Activated CD4-positive, alpha-beta T cell treated with anti-CD3 and anti-CD28 coated beads for 36 hours (primary cell): Measurements from ENCODE around the gene SLC17A5. TPM values are rescaled to one million over a fixed set of nuclear protein-coding genes. Genes with fewer than 3 reads are reported as not detected.
A peak's percentile ranks its signal among the peaks of the same experiment; 100 is the strongest.

Source experiments
- ATAC-seq: fragments of 200-7000 bp; cut with Tn5 transposase; one replicate; pipeline ENCODE4 v1.10.0; 2021; ENCODE audit warnings: mild to moderate bottlenecking, moderate library complexity
- CTCF ChIA-PET: fragments of 350-600 bp; sonication (Branson Sonifier 250); formaldehyde crosslinking; loops from one replicate; lab custom pipeline; 2021; ENCODE audit warnings: antibody characterized with exemption; lab: Charles Lee
- POLR2A ChIA-PET: fragments of 350-600 bp; sonication (Branson Sonifier 250); formaldehyde crosslinking; loops from one replicate; lab custom pipeline; 2021; ENCODE audit warnings: antibody characterized with exemption, inconsistent platforms; lab: Charles Lee
- DNase-seq: peaks from one replicate; pipeline ENCODE4 v3.0.0-alpha.2; 2020
- H3K27ac Mint-ChIP-seq: one replicate; pipeline ENCODE4 v1.8.0; 2021; ENCODE audit warnings: mixed read lengths
- H3K27me3 Mint-ChIP-seq: one replicate; pipeline ENCODE4 v1.8.0; 2021; ENCODE audit warnings: mixed read lengths
- H3K36me3 Mint-ChIP-seq: one replicate; pipeline ENCODE4 v1.8.0; 2021; ENCODE audit warnings: low read depth, mixed read lengths
- H3K4me1 Mint-ChIP-seq: one replicate; pipeline ENCODE4 v1.8.0; 2021; ENCODE audit warnings: mixed read lengths
- H3K4me3 Mint-ChIP-seq: one replicate; pipeline ENCODE4 v1.8.0; 2021; ENCODE audit warnings: mild to moderate bottlenecking, moderate library complexity, mixed read lengths
- H3K9me3 Mint-ChIP-seq: one replicate; pipeline ENCODE4 v1.8.0; 2021; ENCODE audit warnings: low read depth, mixed read lengths
- intact Hi-C, 2 experiments: fragments of 100-400 bp; cut with DNase I in 1 of 2; cut with micrococcal nuclease in 1 of 2; formaldehyde crosslinking; loops; one replicate each; pipeline versions ENCODE4 v1.14.2 to v1.15.1; 2022 to 2024; cut with DNase I, micrococcal nuclease
- total RNA-seq, 2 experiments: library from RNA; stranded (reverse); gene quantifications; one replicate each; pipeline ENCODE4 v1.2.3, GENCODE V29; 2021

The SLC17A5 gene
- total RNA-seq, 2 experiments from 2014 or later: 3.2 to 4.0 TPM

- ChIA-PET CTCF (interaction anchor here (1.2 to 1.5 kb wide), 2 partner anchors 17 to 91 kb away, joined by 4 to 6 read pairs; no protein-coding TSS in a partner anchor), POLR2A (no interaction called here)
- Mint-ChIP-seq H3K4me3 (no peak overlapping the region), H3K4me1 (peaks cover 7% of the 10 kb centered on the region), H3K27me3 (no peaks in the 10 kb centered on the region), H3K36me3 (peaks cover 1% of the 10 kb centered on the region), H3K9me3 (no peaks in the 10 kb centered on the region), H3K27ac (no peak overlapping the region)
- DNase-seq (no peak), ATAC-seq (no peak)
- intact Hi-C loops: no loop called here
These were observed 39.0 kb downstream of the SLC17A5 start for GRCh38 chr6:73614802-73615201.

- DNase-seq: no peak
- Mint-ChIP-seq H3K4me3 (no peak overlapping the region), H3K27ac (no peak overlapping the region), H3K36me3 (peaks cover 5% of the 10 kb centered on the region), H3K4me1 (peaks cover 7% of the 10 kb centered on the region), H3K9me3 (no peaks in the 10 kb centered on the region), H3K27me3 (no peaks in the 10 kb centered on the region)
- ChIA-PET CTCF (interaction anchor here (0.7 to 1.5 kb wide), 4 partner anchors 11 to 90 kb away, joined by 3 to 6 read pairs (median 4); no protein-coding TSS in a partner anchor), POLR2A (no interaction called here)
- no peak for ATAC-seq
- intact Hi-C loops: no loop called here
These were observed 39.8 kb downstream of the SLC17A5 start for GRCh38 chr6:73613806-73614536.

GRCh38 chr6:73612611-73613010 lies 41.2 kb downstream of the SLC17A5 start:
- ATAC-seq (no peak), DNase-seq (no peak)
- ChIA-PET POLR2A (interaction anchor here (0.5 to 2.4 kb wide), 4 partner anchors 88 to 100 kb away, joined by 3 to 16 read pairs (median 6); no protein-coding TSS in a partner anchor), CTCF (interaction anchor here (0.6 to 3.6 kb wide), 13 partner anchors 9 to 263 kb away, joined by 3 to 28 read pairs (median 4); partner anchors contain the start of gene EEF1A1)
- intact Hi-C loops: no loop called here
- Mint-ChIP-seq H3K36me3 (peaks cover 13% of the 10 kb centered on the region), H3K4me3 (no peak overlapping the region), H3K9me3 (no peaks in the 10 kb centered on the region), H3K4me1 (peaks cover 7% of the 10 kb centered on the region), H3K27me3 (no peaks in the 10 kb centered on the region), H3K27ac (no peak overlapping the region)

GRCh38 chr6:73610444-73611275 lies 43.1 kb downstream of the SLC17A5 start:
- POLR2A ChIA-PET: interaction anchor here (1.3 to 2.4 kb wide), 2 partner anchors 95 to 97 kb away, joined by 4 to 16 read pairs; no protein-coding TSS in a partner anchor
- ATAC-seq: peak; percentile 51

GRCh38 chr6:73608761-73609160 lies 45.0 kb downstream of the SLC17A5 start:
- peaks cover 7% of the 10 kb centered on the region for H3K4me1 Mint-ChIP-seq
- ChIA-PET POLR2A (interaction anchor here (0.8 kb wide), 1 partner anchor 89 kb away, joined by 3 read pairs; no protein-coding TSS in a partner anchor), CTCF (interaction anchor here (0.6 to 1.3 kb wide), 4 partner anchors 15 to 220 kb away, joined by 3 to 6 read pairs (median 4); no protein-coding TSS in a partner anchor)
- H3K27me3 Mint-ChIP-seq: no peaks in the 10 kb centered on the region
- no peak for ATAC-seq
- H3K36me3 Mint-ChIP-seq: peaks cover 15% of the 10 kb centered on the region
- intact Hi-C loops: no loop called here
- H3K4me3 Mint-ChIP-seq: no peak overlapping the region
- DNase-seq: no peak
- H3K9me3 Mint-ChIP-seq: no peaks in the 10 kb centered on the region
- H3K27ac Mint-ChIP-seq: no peak overlapping the region

More at GRCh38 chr6:73610444-73611275, 43.1 kb downstream of the SLC17A5 start:
- Mint-ChIP-seq H3K36me3 (peaks cover 13% of the 10 kb centered on the region), H3K27me3 (no peaks in the 10 kb centered on the region), H3K4me3 (no peak overlapping the region), H3K9me3 (no peaks in the 10 kb centered on the region), H3K27ac (no peak overlapping the region), H3K4me1 (peaks cover 7% of the 10 kb centered on the region)
- CTCF ChIA-PET: interaction anchor here (0.6 to 3.6 kb wide), 27 partner anchors 10 to 149 kb away, joined by 3 to 28 read pairs (median 4); partner anchors contain the start of genes EEF1A1 and MTO1
- intact Hi-C loops: loop anchor here (1.0 to 2.0 kb wide), 3 partner anchors 88 to 160 kb away; no protein-coding TSS in a partner anchor
- DNase-seq: no peak

- Mint-ChIP-seq H3K27me3 (no peaks in the 10 kb centered on the region), H3K9me3 (no peaks in the 10 kb centered on the region), H3K4me3 (no peak overlapping the region), H3K4me1 (peaks cover 7% of the 10 kb centered on the region), H3K36me3 (peaks cover 15% of the 10 kb centered on the region), H3K27ac (no peak overlapping the region)
- ChIA-PET POLR2A (interaction anchor here (1.0 kb wide), 1 partner anchor 93 kb away, joined by 3 read pairs; no protein-coding TSS in a partner anchor), CTCF (interaction anchor here (2.1 kb wide), 1 partner anchor 48 kb away, joined by 5 read pairs; no protein-coding TSS in a partner anchor)
- DNase-seq (no peak), ATAC-seq (no peak)
- intact Hi-C loops: no loop called here
These were observed 47.4 kb downstream of the SLC17A5 start for GRCh38 chr6:73606428-73606827.

GRCh38 chr6:73604461-73604860 lies 49.3 kb downstream of the SLC17A5 start:
- Mint-ChIP-seq H3K27me3 (no peaks in the 10 kb centered on the region), H3K27ac (no peak overlapping the region), H3K36me3 (peaks cover 13% of the 10 kb centered on the region), H3K9me3 (no peaks in the 10 kb centered on the region), H3K4me1 (no peaks in the 10 kb centered on the region), H3K4me3 (no peak overlapping the region)
- no peak for DNase-seq
- intact Hi-C loops: no loop called here
- ATAC-seq: no peak
- ChIA-PET CTCF (interaction anchor here (0.6 to 1.6 kb wide), 4 partner anchors 8 to 435 kb away, joined by 3 to 4 read pairs (median 4); no protein-coding TSS in a partner anchor), POLR2A (no interaction called here)

GRCh38 chr6:73604020-73604419 lies 49.8 kb downstream of the SLC17A5 start:
- DNase-seq: no peak
- peaks cover 16% of the 10 kb centered on the region for H3K36me3 Mint-ChIP-seq
- no peaks in the 10 kb centered on the region for H3K9me3 Mint-ChIP-seq
- intact Hi-C loops: no loop called here
- POLR2A ChIA-PET: no interaction called here
- CTCF ChIA-PET: interaction anchor here (0.6 to 1.6 kb wide), 4 partner anchors 9 to 435 kb away, joined by 3 to 4 read pairs (median 4); no protein-coding TSS in a partner anchor
- no peaks in the 10 kb centered on the region for H3K4me1 Mint-ChIP-seq
- H3K27me3 Mint-ChIP-seq: no peaks in the 10 kb centered on the region
- H3K27ac Mint-ChIP-seq: no peak overlapping the region
- ATAC-seq: no peak
- H3K4me3 Mint-ChIP-seq: no peak overlapping the region

- no peaks in the 10 kb centered on the region for H3K36me3 Mint-ChIP-seq
- ATAC-seq (no peak), DNase-seq (no peak)
- H3K9me3 Mint-ChIP-seq: no peaks in the 10 kb centered on the region
- intact Hi-C loops: loop anchor here (5.0 to 10.0 kb wide), 4 partner anchors 66 to 1698 kb away; partner anchors contain the start of genes CGAS (in 1 of the 2), MTO1 (in 1 of the 2), SLC17A5 (in 1 of the 2) and TMEM30A (in 1 of the 2)
- H3K27me3 Mint-ChIP-seq: no peaks in the 10 kb centered on the region
- ChIA-PET POLR2A (interaction anchor here (0.6 to 0.8 kb wide), 2 partner anchors 72 to 74 kb away, joined by 3 to 6 read pairs; no protein-coding TSS in a partner anchor), CTCF (interaction anchor here (0.6 to 2.5 kb wide), 7 partner anchors 16 to 135 kb away, joined by 3 to 10 read pairs (median 3); no protein-coding TSS in a partner anchor)
- peaks cover 15% of the 10 kb centered on the region for H3K4me1 Mint-ChIP-seq
- H3K4me3 Mint-ChIP-seq: peak overlapping the region; percentile 73
- H3K27ac Mint-ChIP-seq: peak overlapping the region; percentile 99
These were observed 67.3 kb downstream of the SLC17A5 start for GRCh38 chr6:73586416-73586974.
